Measurements from ENCODE around the gene ABHD4.

GRCh38 chr14:22634233-22634900 is 36.3 kb downstream of the ABHD4 start:
- TF ChIP-seq CBX8 (IDR thresholded peaks at IDR 0.05) = no peak
- TF ChIP-seq BHLHE40 (IDR thresholded peaks at IDR 0.05; ENCODE audit: low read depth, low read length) = no peak
- TF ChIP-seq POLR2A (IDR thresholded peaks at IDR 0.05; ENCODE audit: low read length) = no peak
- no peak for TF ChIP-seq RAD21 (conservative IDR thresholded peaks at IDR 0.05 in 1 of 2, IDR thresholded peaks at IDR 0.05 in 1 of 2)
- TF ChIP-seq SMC3 (IDR thresholded peaks at IDR 0.05) = no peak
- no peak for TF ChIP-seq ESRRA (IDR thresholded peaks at IDR 0.05; ENCODE audit: borderline replicate concordance, low read length)
- no peak for TF ChIP-seq CTCF (IDR thresholded peaks at IDR 0.05)
- no peak for TF ChIP-seq NR3C1 (IDR thresholded peaks at IDR 0.05)

Data from A549 (cell line).